ENCODE results near the gene FAM216B. TPM values are rescaled to one million over a fixed set of nuclear protein-coding genes. Genes with fewer than 3 reads are reported as not detected.

FAM216B gene
- total and polyA plus RNA-seq, 2 of the 13 experiments (the other 11 are each of a cell fraction or from before 2014, with no cell fraction given) = not detected

DNA sequence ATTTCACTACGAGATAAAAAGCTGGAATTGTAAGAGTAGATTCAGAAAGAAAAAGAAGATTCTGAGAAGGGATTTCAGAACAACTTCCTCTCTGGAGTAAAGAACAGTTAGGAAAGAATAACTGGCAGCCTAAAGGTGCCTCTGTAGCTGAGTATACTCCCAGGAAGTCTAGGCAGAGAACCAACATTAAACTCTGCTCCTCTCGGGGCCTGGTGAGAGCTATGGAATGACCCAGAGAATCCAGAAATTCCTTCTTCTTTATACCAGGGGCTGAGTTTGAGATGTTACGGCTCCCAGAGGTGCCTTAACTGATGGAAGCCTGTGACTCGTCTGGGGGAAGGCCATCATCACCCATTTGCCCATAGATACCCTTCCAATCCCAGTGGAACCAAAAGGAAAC is 39.1 kb downstream of the FAM216B start:
- H3K79me2 ChIP-seq (ENCODE audit: insufficient read depth, low read length) = no peaks in the 10 kb centered on the region
- no peaks in the 10 kb centered on the region for H3K4me1 ChIP-seq (ENCODE audit: insufficient read depth, low read length)
- no peak overlapping the region for H3K27ac ChIP-seq (ENCODE audit: extremely low read length, insufficient read depth, low read length)
- ATAC-seq (no peak), FAIRE-seq (no peak), DNase-seq (ENCODE audit: low spot score) (no peak)
- no peak overlapping the region for H3K9ac ChIP-seq (ENCODE audit: insufficient read depth, low read depth, low read length)
- no peaks in the 10 kb centered on the region for H4K20me1 ChIP-seq (ENCODE audit: insufficient read depth, low read length)
- H3K36me3 ChIP-seq (replicated peaks in 1 of 2; ENCODE audit: control insufficient read depth in 1 of 2, insufficient read depth in 2 of 2, low read length in 2 of 2) = no peaks in the 10 kb centered on the region
- H3K27me3 ChIP-seq (ENCODE audit: control insufficient read depth in 1 of 2, insufficient read depth in 2 of 2, low read length in 2 of 2) = no peaks in the 10 kb centered on the region
- in situ Hi-C loops (cut with HindIII; ENCODE audit: extremely low pct_ligation_motif_present, low pct_unique_long_range_greater_than_20kb) = no loop called here
- H3K4me2 ChIP-seq (ENCODE audit: low read depth, low read length) = no peak overlapping the region
- no TSS peak for BruUV-seq (replicated peaks)
- TF ChIP-seq AGO2 (optimal IDR thresholded peaks at IDR 0.05; ENCODE audit: low read depth, low read length) (no peak), GPN1 (CRISPR knock-in tag; IDR thresholded peaks at IDR 0.05; ENCODE audit: borderline replicate concordance) (no peak), ZFP36L1 (CRISPR knock-in tag; IDR thresholded peaks at IDR 0.05) (no peak), ZFAT (CRISPR knock-in tag; conservative IDR thresholded peaks at IDR 0.05) (no peak)
- TF ChIP-seq, protein P1, sequence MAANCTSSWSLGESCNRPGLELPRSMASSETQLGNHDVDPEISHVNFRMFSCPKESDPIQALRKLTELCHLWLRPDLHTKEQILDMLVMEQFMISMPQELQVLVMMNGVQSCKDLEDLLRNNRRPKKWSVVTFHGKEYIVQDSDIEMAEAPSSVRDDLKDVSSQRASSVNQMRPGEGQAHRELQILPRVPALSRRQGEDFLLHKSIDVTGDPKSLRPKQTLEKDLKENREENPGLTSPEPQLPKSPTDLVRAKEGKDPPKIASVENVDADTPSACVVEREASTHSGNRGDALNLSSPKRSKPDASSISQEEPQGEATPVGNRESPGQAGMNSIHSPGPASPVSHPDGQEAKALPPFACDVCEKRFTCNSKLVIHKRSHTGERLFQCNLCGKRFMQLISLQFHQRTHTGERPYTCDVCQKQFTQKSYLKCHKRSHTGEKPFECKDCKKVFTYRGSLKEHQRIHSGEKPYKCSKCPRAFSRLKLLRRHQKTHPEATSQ (CRISPR knock-in tag; IDR thresholded peaks at IDR 0.05; ENCODE audit: borderline replicate concordance) = no peak
- TF ChIP-seq, protein P2, sequence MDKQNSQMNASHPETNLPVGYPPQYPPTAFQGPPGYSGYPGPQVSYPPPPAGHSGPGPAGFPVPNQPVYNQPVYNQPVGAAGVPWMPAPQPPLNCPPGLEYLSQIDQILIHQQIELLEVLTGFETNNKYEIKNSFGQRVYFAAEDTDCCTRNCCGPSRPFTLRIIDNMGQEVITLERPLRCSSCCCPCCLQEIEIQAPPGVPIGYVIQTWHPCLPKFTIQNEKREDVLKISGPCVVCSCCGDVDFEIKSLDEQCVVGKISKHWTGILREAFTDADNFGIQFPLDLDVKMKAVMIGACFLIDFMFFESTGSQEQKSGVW (CRISPR knock-in tag; IDR thresholded peaks at IDR 0.05; ENCODE audit: borderline replicate concordance) = no peak
- intact Hi-C loops (cut with micrococcal nuclease; ENCODE audit: unreplicated experiment) = no loop called here
- H2AFZ ChIP-seq (ENCODE audit: low read length) = no peak overlapping the region
- CTCF ChIA-PET (ENCODE audit: low intra/inter-chr PET ratio, low total read pairs) = no interaction called here
- 0% methylated on average over 2 of the region's 4 CpGs for WGBS (ENCODE audit: low lambda C conversion rate)
- POLR2A ChIA-PET = no interaction called here
- H3K9me3 ChIP-seq (ENCODE audit: low read length) = peaks cover 34% of the 10 kb centered on the region
- no peak overlapping the region for H3K4me3 ChIP-seq (replicated peaks in 1 of 3; ENCODE audit: insufficient read depth in 1 of 3, low read depth in 2 of 3, low read length in 3 of 3)

DNA sequence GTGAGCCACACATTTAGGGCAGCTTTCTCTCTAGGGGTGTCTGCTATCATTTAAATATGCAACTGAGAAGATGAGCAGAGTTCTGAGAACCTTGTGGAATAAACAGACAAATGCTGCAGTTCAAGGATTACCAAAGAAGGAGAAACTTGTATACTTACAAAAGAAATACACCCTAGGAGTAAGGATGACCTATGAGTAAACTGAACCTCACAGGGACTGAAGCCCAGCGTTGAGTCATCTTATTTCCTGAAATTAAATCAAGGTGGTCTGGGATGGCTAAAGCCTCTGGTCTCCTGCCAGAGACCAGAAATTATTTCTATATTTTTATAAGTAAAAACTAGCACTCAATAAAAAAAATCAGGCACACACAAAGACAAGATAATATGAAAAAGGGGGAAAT is 40.1 kb downstream of the FAM216B start:
- BruUV-seq (replicated peaks) = no TSS peak
- H3K27me3 ChIP-seq (ENCODE audit: control insufficient read depth in 1 of 2, insufficient read depth in 2 of 2, low read length in 2 of 2) = no peaks in the 10 kb centered on the region
- WGBS (ENCODE audit: low lambda C conversion rate) = 0% methylated on average over 1 of the region's 1 CpG
- no peaks in the 10 kb centered on the region for H3K36me3 ChIP-seq (replicated peaks in 1 of 2; ENCODE audit: control insufficient read depth in 1 of 2, insufficient read depth in 2 of 2, low read length in 2 of 2)
- H3K4me3 ChIP-seq (replicated peaks in 1 of 3; ENCODE audit: insufficient read depth in 1 of 3, low read depth in 2 of 3, low read length in 3 of 3) = no peak overlapping the region
- ChIA-PET POLR2A (no interaction called here), CTCF (ENCODE audit: low intra/inter-chr PET ratio, low total read pairs) (no interaction called here)
- H3K9me3 ChIP-seq (ENCODE audit: low read length) = peaks cover 25% of the 10 kb centered on the region
- in situ Hi-C loops (cut with HindIII; ENCODE audit: extremely low pct_ligation_motif_present, low pct_unique_long_range_greater_than_20kb) = no loop called here
- intact Hi-C loops (cut with micrococcal nuclease; ENCODE audit: unreplicated experiment) = no loop called here
- H3K4me1 ChIP-seq (ENCODE audit: insufficient read depth, low read length) = no peaks in the 10 kb centered on the region
- H3K27ac ChIP-seq (ENCODE audit: extremely low read length, insufficient read depth, low read length) = no peak overlapping the region
- FAIRE-seq (no peak), ATAC-seq (no peak), DNase-seq (ENCODE audit: low spot score) (no peak)
- no peaks in the 10 kb centered on the region for H3K79me2 ChIP-seq (ENCODE audit: insufficient read depth, low read length)
- no peak overlapping the region for H3K4me2 ChIP-seq (ENCODE audit: low read depth, low read length)
- H3K9ac ChIP-seq (ENCODE audit: insufficient read depth, low read depth, low read length) = no peak overlapping the region
- no peak overlapping the region for H2AFZ ChIP-seq (ENCODE audit: low read length)
- no peaks in the 10 kb centered on the region for H4K20me1 ChIP-seq (ENCODE audit: insufficient read depth, low read length)
- TF ChIP-seq HNF4G (IDR thresholded peaks at IDR 0.05; ENCODE audit: borderline replicate concordance, low read depth, low read length) = no peak
- TF ChIP-seq HNF4G (CRISPR knock-in tag; IDR thresholded peaks at IDR 0.05; ENCODE audit: borderline replicate concordance, low read depth) = no peak
- no peak for TF ChIP-seq ZNF747 (CRISPR knock-in tag; IDR thresholded peaks at IDR 0.05; ENCODE audit: borderline replicate concordance)
- TF ChIP-seq IKZF4 (CRISPR knock-in tag; IDR thresholded peaks at IDR 0.05; ENCODE audit: borderline replicate concordance, low read depth, not compliant biosample characterization) = no peak
- no peak for TF ChIP-seq ZNF44 (CRISPR knock-in tag; IDR thresholded peaks at IDR 0.05)
- TF ChIP-seq, protein P3, sequence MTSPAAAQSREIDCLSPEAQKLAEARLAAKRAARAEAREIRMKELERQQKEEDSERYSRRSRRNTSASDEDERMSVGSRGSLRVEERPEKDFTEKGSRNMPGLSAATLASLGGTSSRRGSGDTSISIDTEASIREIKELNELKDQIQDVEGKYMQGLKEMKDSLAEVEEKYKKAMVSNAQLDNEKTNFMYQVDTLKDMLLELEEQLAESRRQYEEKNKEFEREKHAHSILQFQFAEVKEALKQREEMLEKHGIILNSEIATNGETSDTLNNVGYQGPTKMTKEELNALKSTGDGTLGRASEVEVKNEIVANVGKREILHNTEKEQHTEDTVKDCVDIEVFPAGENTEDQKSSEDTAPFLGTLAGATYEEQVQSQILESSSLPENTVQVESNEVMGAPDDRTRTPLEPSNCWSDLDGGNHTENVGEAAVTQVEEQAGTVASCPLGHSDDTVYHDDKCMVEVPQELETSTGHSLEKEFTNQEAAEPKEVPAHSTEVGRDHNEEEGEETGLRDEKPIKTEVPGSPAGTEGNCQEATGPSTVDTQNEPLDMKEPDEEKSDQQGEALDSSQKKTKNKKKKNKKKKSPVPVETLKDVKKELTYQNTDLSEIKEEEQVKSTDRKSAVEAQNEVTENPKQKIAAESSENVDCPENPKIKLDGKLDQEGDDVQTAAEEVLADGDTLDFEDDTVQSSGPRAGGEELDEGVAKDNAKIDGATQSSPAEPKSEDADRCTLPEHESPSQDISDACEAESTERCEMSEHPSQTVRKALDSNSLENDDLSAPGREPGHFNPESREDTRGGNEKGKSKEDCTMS (CRISPR knock-in tag; conservative IDR thresholded peaks at IDR 0.05) = no peak
- no peak for TF ChIP-seq ZNF850 (CRISPR knock-in tag; conservative IDR thresholded peaks at IDR 0.05)

Data from HepG2 (cell line).